AG09309 (cell line): Measurements from ENCODE around the gene SGSM2.

Source experiments
- DNase-seq: peaks from one replicate; pipeline ENCODE4 v3.0.0-alpha.2; 2010; ENCODE audit warnings: low read depth
- H3K4me3 ChIP-seq: 2 replicates; pipeline ENCODE4 v1.5.1; 2011; ENCODE audit warnings: mild to moderate bottlenecking, low read depth, low read length, moderate library complexity; ENCODE audit not compliant: control insufficient read depth
- TF ChIP-seq, protein P1 (sequence below): IDR thresholded peaks from 2 replicates; pipeline ENCODE4 v1.5.1; 2011; ENCODE audit warnings: mild to moderate bottlenecking, low read depth, low read length, inconsistent platforms; ENCODE audit not compliant: insufficient read depth, control insufficient read depth; ENCODE audit errors: missing control alignments

Gene SGSM2

DNA sequence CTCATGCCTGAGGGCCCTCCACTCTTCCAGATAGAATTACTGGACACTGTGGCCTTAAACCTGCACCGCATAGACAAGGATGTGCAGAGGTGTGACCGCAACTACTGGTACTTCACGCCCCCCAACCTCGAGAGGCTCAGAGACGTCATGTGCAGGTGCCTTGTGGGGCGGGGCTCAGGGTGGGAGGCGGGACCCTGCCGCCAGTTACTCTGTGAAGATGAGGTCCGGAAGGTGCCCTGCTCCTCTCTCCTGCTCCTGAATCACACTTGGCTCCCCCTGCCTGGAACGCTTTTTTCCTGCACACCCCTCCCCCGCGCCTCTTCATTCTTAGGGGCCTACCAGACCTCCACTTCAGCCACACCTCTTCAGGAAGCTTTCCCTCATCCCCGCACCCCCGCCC, 38.8 kb downstream of the SGSM2 start:
- DNase-seq, result no peak
- no peak overlapping the region for H3K4me3 ChIP-seq
- TF ChIP-seq, protein P1, sequence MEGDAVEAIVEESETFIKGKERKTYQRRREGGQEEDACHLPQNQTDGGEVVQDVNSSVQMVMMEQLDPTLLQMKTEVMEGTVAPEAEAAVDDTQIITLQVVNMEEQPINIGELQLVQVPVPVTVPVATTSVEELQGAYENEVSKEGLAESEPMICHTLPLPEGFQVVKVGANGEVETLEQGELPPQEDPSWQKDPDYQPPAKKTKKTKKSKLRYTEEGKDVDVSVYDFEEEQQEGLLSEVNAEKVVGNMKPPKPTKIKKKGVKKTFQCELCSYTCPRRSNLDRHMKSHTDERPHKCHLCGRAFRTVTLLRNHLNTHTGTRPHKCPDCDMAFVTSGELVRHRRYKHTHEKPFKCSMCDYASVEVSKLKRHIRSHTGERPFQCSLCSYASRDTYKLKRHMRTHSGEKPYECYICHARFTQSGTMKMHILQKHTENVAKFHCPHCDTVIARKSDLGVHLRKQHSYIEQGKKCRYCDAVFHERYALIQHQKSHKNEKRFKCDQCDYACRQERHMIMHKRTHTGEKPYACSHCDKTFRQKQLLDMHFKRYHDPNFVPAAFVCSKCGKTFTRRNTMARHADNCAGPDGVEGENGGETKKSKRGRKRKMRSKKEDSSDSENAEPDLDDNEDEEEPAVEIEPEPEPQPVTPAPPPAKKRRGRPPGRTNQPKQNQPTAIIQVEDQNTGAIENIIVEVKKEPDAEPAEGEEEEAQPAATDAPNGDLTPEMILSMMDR, result no peak

DNA sequence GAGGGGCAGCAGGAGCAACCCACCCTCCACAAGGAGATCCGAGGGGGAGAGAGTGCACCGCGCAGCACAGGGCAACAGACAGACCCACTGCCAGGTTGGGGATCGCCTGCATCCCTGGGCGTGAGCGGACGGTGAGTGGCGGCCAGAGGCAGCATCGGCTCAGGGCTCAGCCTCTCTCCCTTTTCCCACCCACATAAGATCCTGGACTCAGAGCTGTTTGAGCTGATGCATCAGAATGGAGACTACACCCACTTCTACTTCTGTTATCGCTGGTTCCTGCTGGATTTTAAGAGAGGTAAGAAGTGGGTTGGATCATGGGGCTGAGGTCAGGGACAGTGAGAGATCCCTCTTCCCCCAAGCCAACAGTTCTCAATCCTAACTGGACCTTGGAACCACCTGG, 40.4 kb downstream of the SGSM2 start:
- no peak for DNase-seq
- no peak overlapping the region for H3K4me3 ChIP-seq
- TF ChIP-seq, protein P1, result no peak

DNA sequence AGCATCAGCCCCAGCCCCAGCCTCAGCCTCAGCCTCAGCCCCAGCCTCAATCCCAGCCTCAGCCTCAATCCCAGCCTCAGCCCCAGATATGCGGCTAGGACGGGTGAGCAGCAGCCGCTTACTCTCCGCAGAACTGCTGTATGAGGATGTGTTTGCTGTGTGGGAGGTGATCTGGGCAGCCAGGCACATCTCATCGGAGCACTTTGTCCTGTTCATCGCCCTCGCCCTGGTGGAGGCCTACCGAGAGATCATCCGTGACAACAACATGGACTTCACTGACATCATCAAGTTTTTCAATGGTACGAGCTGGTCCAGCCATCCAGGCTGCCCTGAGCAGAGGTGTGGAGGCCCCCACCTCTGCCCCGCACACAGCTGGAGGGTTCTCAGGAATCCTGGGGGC, 41.6 kb downstream of the SGSM2 start:
- no peak for DNase-seq
- TF ChIP-seq, protein P1, result no peak

DNA sequence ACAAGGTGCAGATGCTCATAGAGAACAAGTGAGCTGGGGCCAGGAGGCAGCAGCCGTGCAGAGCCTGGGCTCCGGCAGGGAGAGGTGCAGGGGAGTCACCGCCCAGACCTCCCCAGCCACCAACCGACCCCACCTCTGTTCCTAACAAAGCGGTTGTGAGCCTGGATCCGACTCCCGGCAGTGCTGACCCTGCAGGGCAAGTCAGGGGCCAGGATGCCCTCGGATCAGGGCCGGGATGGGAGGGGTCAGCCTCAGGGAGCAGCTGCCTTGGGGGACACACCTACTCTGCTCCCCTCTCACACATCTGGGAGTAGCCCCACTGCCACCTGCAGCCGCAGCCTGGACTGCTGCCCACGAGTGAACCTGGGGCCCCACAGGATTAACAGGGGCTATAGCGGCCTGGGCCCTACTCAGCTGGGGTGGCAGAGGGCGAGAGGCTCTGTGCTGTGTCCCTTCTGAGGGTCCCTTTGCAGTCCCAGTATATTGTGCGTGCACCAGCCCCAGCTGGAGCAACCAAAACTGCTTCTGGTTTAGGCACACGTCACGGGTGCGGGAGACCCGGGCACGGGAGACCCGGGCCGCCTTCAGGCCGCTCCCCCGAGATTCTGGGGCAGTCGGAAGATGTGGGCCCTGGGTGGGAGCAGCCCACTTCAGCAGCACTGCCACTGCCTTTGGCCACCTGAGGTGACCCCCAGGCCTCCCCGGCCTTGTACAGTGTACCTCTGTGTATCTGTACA, 42.4 kb downstream of the SGSM2 start:
- TF ChIP-seq, protein P1, result no peak
- H3K4me3 ChIP-seq, result no peak overlapping the region
- no peak for DNase-seq

More for the DNA sequence above, 41.6 kb downstream of the SGSM2 start:
- H3K4me3 ChIP-seq, result no peak overlapping the region

- DNase-seq, result no peak
- TF ChIP-seq, protein P1, result no peak
- H3K4me3 ChIP-seq, result no peak overlapping the region
Observed at GRCh38 chr17:2380226-2380922, 43.1 kb downstream of the SGSM2 start.

- no peak overlapping the region for H3K4me3 ChIP-seq
- DNase-seq, result no peak
- TF ChIP-seq, protein P1, result no peak
Observed at GRCh38 chr17:2380950-2381649, 43.8 kb downstream of the SGSM2 start.
